PC-9 (cell line): ENCODE measurements around the gene SSTR3. TPM values are rescaled to one million over a fixed set of nuclear protein-coding genes. Genes with fewer than 3 reads are reported as not detected.

Experiments used
- BruUV-seq: library from RNA; stranded (reverse); fragments of 400-500 nt; replicated peaks from 2 replicates; lab custom pipeline; 2021; lab: Mats Ljungman, UMichigan
- CTCF ChIA-PET: fragments of 300-600 bp; sonication (Branson Sonifier 250); formaldehyde crosslinking; loops from one replicate; lab custom pipeline; 2022; ENCODE audit warnings: antibody characterized with exemption; lab: Charles Lee
- POLR2A ChIA-PET: fragments of 300-600 bp; sonication (Branson Sonifier 250); formaldehyde crosslinking; loops from one replicate; lab custom pipeline; 2022; ENCODE audit warnings: antibody characterized with exemption; ENCODE audit not compliant: unreplicated experiment; lab: Charles Lee
- DNase-seq, 2 experiments: peaks; one replicate each; pipeline versions ENCODE4 v3.0.0 to v3.0.0-alpha.2; 2015 to 2022; ENCODE audit warnings: mixed read lengths in 1 of 2
- H2AFZ ChIP-seq: fragments of 200-600 bp; sonication (generic); 2 replicates; pipeline ENCODE4 v1.8.1; 2017; ENCODE audit warnings: antibody characterized with exemption
- H3F3A ChIP-seq: fragments of 200-600 bp; sonication (generic); 2 replicates; pipeline ENCODE4 v1.8.1; 2017; ENCODE audit warnings: antibody characterized with exemption, mild to moderate bottlenecking, low read depth; ENCODE audit not compliant: insufficient read depth
- H3K27ac ChIP-seq: fragments of 200-600 bp; sonication (generic); 2 replicates; pipeline ENCODE4 v1.6.1; 2016; ENCODE audit warnings: mixed run types
- H3K27me3 ChIP-seq: fragments of 200-600 bp; sonication (generic); 2 replicates; pipeline ENCODE4 v1.6.1; 2016; ENCODE audit warnings: low read depth, mixed run types; ENCODE audit not compliant: insufficient read depth
- H3K36me3 ChIP-seq: fragments of 200-600 bp; sonication (generic); 2 replicates; pipeline ENCODE4 v1.6.1; 2016; ENCODE audit warnings: low read depth, mixed run types
- H3K4me1 ChIP-seq: fragments of 200-600 bp; sonication (generic); replicated peaks from 2 replicates; pipeline ENCODE4 v1.6.1; 2016; ENCODE audit warnings: mixed run types; ENCODE audit not compliant: insufficient read depth
- H3K4me2 ChIP-seq: fragments of 200-600 bp; sonication (generic); 2 replicates; pipeline ENCODE4 v1.6.1; 2017; ENCODE audit warnings: mixed run types
- H3K4me3 ChIP-seq: fragments of 200-600 bp; sonication (generic); 2 replicates; pipeline ENCODE4 v1.6.1; 2016; ENCODE audit warnings: mixed run types
- H3K79me2 ChIP-seq: fragments of 200-600 bp; sonication (generic); 2 replicates; pipeline ENCODE4 v1.6.1; 2017; ENCODE audit warnings: low read depth, mixed run types
- H3K9me2 ChIP-seq: fragments of 200-600 bp; sonication (generic); 2 replicates; pipeline ENCODE4 v1.8.1; 2017; ENCODE audit warnings: mild to moderate bottlenecking; ENCODE audit not compliant: insufficient read depth
- H3K9me3 ChIP-seq: fragments of 200-600 bp; sonication (generic); 2 replicates; pipeline ENCODE4 v1.8.1; 2016; ENCODE audit warnings: low read depth; ENCODE audit not compliant: insufficient read depth
- H4K20me1 ChIP-seq: fragments of 200-600 bp; sonication (generic); 2 replicates; pipeline ENCODE4 v1.8.1; 2017; ENCODE audit not compliant: insufficient read depth
- CTCF ChIP-seq: fragments of 200-600 bp; sonication (generic); conservative IDR thresholded peaks from 2 replicates; pipeline ENCODE4 v1.6.1; 2017; ENCODE audit warnings: mixed run types, antibody characterized with exemption, mild to moderate bottlenecking, moderate library complexity
- EZH2 ChIP-seq: fragments of 200-600 bp; sonication (generic); IDR thresholded peaks from 2 replicates; pipeline ENCODE4 v1.8.0; 2017; ENCODE audit warnings: antibody characterized with exemption, low read depth
- intact Hi-C: fragments of 100-400 bp; cut with micrococcal nuclease; formaldehyde crosslinking; loops from one replicate; pipeline ENCODE4 v1.10.0; 2022; ENCODE audit not compliant: unreplicated experiment
- total RNA-seq: library from RNA; stranded (reverse); gene quantifications from 2 replicates; pipeline ENCODE4 v1.2.3, GENCODE V29; 2021

SSTR3 gene
- total RNA-seq, 1 experiment from 2014 or later: not detected

- H3K27me3 ChIP-seq: no peaks in the 10 kb centered on the region
- H3K36me3 ChIP-seq: no peaks in the 10 kb centered on the region
- ChIA-PET POLR2A (no interaction called here), CTCF (no interaction called here)
- no peak for DNase-seq
- TF ChIP-seq CTCF: no peak
- TF ChIP-seq EZH2: no peak
- no peak overlapping the region for H3K4me3 ChIP-seq
- intact Hi-C loops: no loop called here
- H3K9me3 ChIP-seq: no peaks in the 10 kb centered on the region
- H3F3A ChIP-seq: peaks cover 9% of the 10 kb centered on the region; the same call in 1 of the 2 replicates
- no peaks in the 10 kb centered on the region for H3K9me2 ChIP-seq
- peaks cover 6% of the 10 kb centered on the region for H3K4me1 ChIP-seq
- H4K20me1 ChIP-seq: 0 out of 2 replicates have a peak, but pooled peaks cover 4% of the 10 kb centered on the region
- H3K4me2 ChIP-seq: no peak overlapping the region
- no peaks in the 10 kb centered on the region for H3K79me2 ChIP-seq
- no peak overlapping the region for H3K27ac ChIP-seq
- BruUV-seq: no TSS peak
- no peak overlapping the region for H2AFZ ChIP-seq
Observed at GRCh38 chr22:37237371-37238268, 25.3 kb upstream of the SSTR3 start.

GRCh38 chr22:37235897-37236607, 23.8 kb upstream of the SSTR3 start:
- Histone ChIP-seq H3F3A (peaks cover 12% of the 10 kb centered on the region; the same call in 1 of the 2 replicates), H3K27ac (no peak overlapping the region), H3K4me3 (no peak overlapping the region), H4K20me1 (0 out of 2 replicates have a peak, but pooled peaks cover 4% of the 10 kb centered on the region), H3K79me2 (no peaks in the 10 kb centered on the region), H3K4me1 (0 out of 2 replicates have a peak, but pooled peaks cover under 1% of the 10 kb centered on the region), H3K9me2 (no peaks in the 10 kb centered on the region), H3K4me2 (no peak overlapping the region), H3K36me3 (no peaks in the 10 kb centered on the region), H3K9me3 (no peaks in the 10 kb centered on the region), H3K27me3 (no peaks in the 10 kb centered on the region), H2AFZ (no peak overlapping the region)
- BruUV-seq: no TSS peak
- POLR2A ChIA-PET: no interaction called here
- CTCF ChIA-PET: no interaction called here
- intact Hi-C loops: no loop called here
- TF ChIP-seq EZH2: no peak
- no peak for TF ChIP-seq CTCF
- DNase-seq: no peak
